ENCODE data around the gene GJC3. TPM values are rescaled to one million over a fixed set of nuclear protein-coding genes. Genes with fewer than 3 reads are reported as not detected.

The GJC3 gene
- total and polyA plus RNA-seq, 2 experiments from 2014 or later = not detected

DNA sequence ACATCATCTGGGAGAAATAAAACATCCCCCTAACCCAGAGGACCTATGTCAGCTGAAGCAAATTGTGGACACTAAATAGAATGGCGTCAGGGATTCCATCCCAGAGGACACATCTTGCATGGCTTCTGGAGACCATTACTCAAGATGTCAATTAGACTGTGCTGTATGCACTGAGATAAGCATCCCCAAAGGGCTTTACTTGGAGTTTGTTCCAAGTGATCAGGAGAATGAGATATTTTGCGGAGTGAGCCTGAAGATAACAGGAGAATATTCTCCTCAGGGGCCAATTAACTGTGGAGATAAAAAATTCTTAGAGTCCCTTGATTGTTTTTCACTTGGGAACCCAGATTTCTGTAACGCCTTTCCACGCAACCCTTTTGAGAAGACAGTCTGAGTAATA lies 48.0 kb downstream of the GJC3 start:
- no peak for DNase-seq (ENCODE audit: low spot score)
- no peaks in the 10 kb centered on the region for H3K27me3 ChIP-seq
- no peaks in the 10 kb centered on the region for H3K9me3 ChIP-seq (ENCODE audit: low read depth)
- H4K20me1 ChIP-seq (ENCODE audit: insufficient read depth, poor library complexity, severe bottlenecking) = no peaks in the 10 kb centered on the region
- H3K27ac ChIP-seq = no peak overlapping the region
- no peak overlapping the region for H2AFZ ChIP-seq
- H3K9me2 ChIP-seq (replicated peaks; ENCODE audit: insufficient read depth) = no peaks in the 10 kb centered on the region
- TF ChIP-seq CTCF (IDR thresholded peaks at IDR 0.05; ENCODE audit: poor library complexity) (no peak), EZH2 (IDR thresholded peaks at IDR 0.05; ENCODE audit: borderline replicate concordance) (no peak), EZH2phosphoT487 (IDR thresholded peaks at IDR 0.05; ENCODE audit: low read depth, severe bottlenecking, unreplicated experiment) (no peak)
- H3K79me2 ChIP-seq = no peaks in the 10 kb centered on the region
- H3K4me1 ChIP-seq (ENCODE audit: insufficient read depth) = no peaks in the 10 kb centered on the region
- H3K4me2 ChIP-seq = no peak overlapping the region
- 85% methylated on average over 4 of the region's 4 CpGs for WGBS (ENCODE audit: low lambda C conversion rate, missing lambda C conversion rate)
- H3K36me3 ChIP-seq (replicated peaks; ENCODE audit: insufficient read depth, low read depth) = no peaks in the 10 kb centered on the region
- no peak overlapping the region for H3K4me3 ChIP-seq

GRCh38 chr7:99876933-99877332 lies 52.5 kb downstream of the GJC3 start, which contains the start of gene OR2AE1:
TSS of gene OR2AE1 (minus strand) at chr7:99877033. CDS start at chr7:99877033, 0 bp downstream.
- TF ChIP-seq EZH2phosphoT487 (IDR thresholded peaks at IDR 0.05; ENCODE audit: low read depth, severe bottlenecking, unreplicated experiment) (no peak), EZH2 (IDR thresholded peaks at IDR 0.05; ENCODE audit: borderline replicate concordance) (no peak), CTCF (IDR thresholded peaks at IDR 0.05; ENCODE audit: poor library complexity) (no peak)
- no peaks in the 10 kb centered on the region for H3K36me3 ChIP-seq (replicated peaks; ENCODE audit: insufficient read depth, low read depth)
- H3K27me3 ChIP-seq = no peaks in the 10 kb centered on the region
- no peaks in the 10 kb centered on the region for H3K4me1 ChIP-seq (ENCODE audit: insufficient read depth)
- no peak within 1 kb of the TSS for H3K4me2 ChIP-seq
- no peaks in the 10 kb centered on the region for H3K9me2 ChIP-seq (replicated peaks; ENCODE audit: insufficient read depth)
- H3K79me2 ChIP-seq = no peaks in the 10 kb centered on the region
- no peaks in the 10 kb centered on the region for H3K9me3 ChIP-seq (ENCODE audit: low read depth)
- H4K20me1 ChIP-seq (ENCODE audit: insufficient read depth, poor library complexity, severe bottlenecking) = no peaks in the 10 kb centered on the region
- H3K4me3 ChIP-seq = no peak within 1 kb of the TSS
- no peak within 1 kb of the TSS for H2AFZ ChIP-seq
- no peak for DNase-seq (ENCODE audit: low spot score)
- H3K27ac ChIP-seq = no peak within 1 kb of the TSS
- 92% methylated on average over 3 of the region's 3 CpGs for WGBS (ENCODE audit: low lambda C conversion rate, missing lambda C conversion rate)

GRCh38 chr7:99876491-99876890 lies 52.9 kb downstream of the GJC3 start:
- WGBS (ENCODE audit: low lambda C conversion rate, missing lambda C conversion rate) = 90% methylated on average over 5 of the region's 5 CpGs
- Histone ChIP-seq H3K9me2 (replicated peaks; ENCODE audit: insufficient read depth) (no peaks in the 10 kb centered on the region), H3K79me2 (no peaks in the 10 kb centered on the region), H3K4me3 (no peak overlapping the region), H3K27ac (no peak overlapping the region), H4K20me1 (ENCODE audit: insufficient read depth, poor library complexity, severe bottlenecking) (no peaks in the 10 kb centered on the region), H2AFZ (no peak overlapping the region), H3K9me3 (ENCODE audit: low read depth) (no peaks in the 10 kb centered on the region), H3K4me2 (no peak overlapping the region), H3K27me3 (no peaks in the 10 kb centered on the region), H3K36me3 (replicated peaks; ENCODE audit: insufficient read depth, low read depth) (no peaks in the 10 kb centered on the region), H3K4me1 (ENCODE audit: insufficient read depth) (no peaks in the 10 kb centered on the region)
- no peak for TF ChIP-seq EZH2 (IDR thresholded peaks at IDR 0.05; ENCODE audit: borderline replicate concordance)
- TF ChIP-seq EZH2phosphoT487 (IDR thresholded peaks at IDR 0.05; ENCODE audit: low read depth, severe bottlenecking, unreplicated experiment) = no peak
- TF ChIP-seq CTCF (IDR thresholded peaks at IDR 0.05; ENCODE audit: poor library complexity) = no peak
- no peak for DNase-seq (ENCODE audit: low spot score)

Small RNA genes lying within 50 kb of the gene (small RNA-seq; reads per million reads assigned to genes)
- not detected for gene RF00019
- gene RF00561 = not detected

Other genes with a start within 250 kb of the GJC3 start
- gene CYP3A5, start 249.6 kb downstream of the GJC3 start, total RNA-seq = 279 and 345 TPM in 2 replicates
- 194 and 228 TPM in 2 replicates for gene CYP3A5, start 249.6 kb downstream of the GJC3 start, polyA plus RNA-seq
- 770 and 803 TPM in 2 replicates for gene CYP3A7, start 194.4 kb downstream of the GJC3 start, total RNA-seq
- gene CYP3A7, start 194.4 kb downstream of the GJC3 start, polyA plus RNA-seq = 311 and 444 TPM in 2 replicates
- gene CYP3A4, start 145.4 kb downstream of the GJC3 start, total RNA-seq = 29.8 and 43.4 TPM in 2 replicates
- 25.6 and 42.2 TPM in 2 replicates for gene CYP3A4, start 145.4 kb downstream of the GJC3 start, polyA plus RNA-seq
- 0.88 and 1.8 TPM in 2 replicates for gene CYP3A43, start 101.6 kb downstream of the GJC3 start, total RNA-seq
- 1.7 and 1.8 TPM in 2 replicates for gene CYP3A43, start 101.6 kb downstream of the GJC3 start, polyA plus RNA-seq
- not detected in 2 replicates for gene OR2AE1, start 52.6 kb downstream of the GJC3 start, total RNA-seq
- gene OR2AE1, start 52.6 kb downstream of the GJC3 start, polyA plus RNA-seq = not detected in 2 replicates
- 2.7 and 4.0 TPM in 2 replicates for gene TRIM4, start 10.1 kb downstream of the GJC3 start, total RNA-seq
- gene TRIM4, start 10.1 kb downstream of the GJC3 start, polyA plus RNA-seq = 1.4 and 1.5 TPM in 2 replicates
- 46.1 and 52.6 TPM in 2 replicates for gene AZGP1, start 46.4 kb upstream of the GJC3 start, total RNA-seq
- gene AZGP1, start 46.4 kb upstream of the GJC3 start, polyA plus RNA-seq = 44.3 and 73.6 TPM in 2 replicates
- 41.1 and 44.0 TPM in 2 replicates for gene ZKSCAN1, start 86.0 kb upstream of the GJC3 start, total RNA-seq
- gene ZKSCAN1, start 86.0 kb upstream of the GJC3 start, polyA plus RNA-seq = 27.0 and 29.2 TPM in 2 replicates
- gene ZSCAN21, start 120.2 kb upstream of the GJC3 start, total RNA-seq = 9.6 and 10.9 TPM in 2 replicates
- 11.7 and 12.8 TPM in 2 replicates for gene ZSCAN21, start 120.2 kb upstream of the GJC3 start, polyA plus RNA-seq
- gene ZNF3, start 152.1 kb upstream of the GJC3 start, total RNA-seq = 30.1 and 35.6 TPM in 2 replicates
- 20.7 and 28.3 TPM in 2 replicates for gene ZNF3, start 152.1 kb upstream of the GJC3 start, polyA plus RNA-seq
- 41.9 and 53.7 TPM in 2 replicates for gene COPS6, start 159.3 kb upstream of the GJC3 start, total RNA-seq
- gene COPS6, start 159.3 kb upstream of the GJC3 start, polyA plus RNA-seq = 161 and 163 TPM in 2 replicates
- gene MCM7, start 171.8 kb upstream of the GJC3 start, total RNA-seq = 39.0 and 42.1 TPM in 2 replicates
- gene MCM7, start 171.8 kb upstream of the GJC3 start, polyA plus RNA-seq = 49.3 and 57.5 TPM in 2 replicates
- 13.0 and 22.8 TPM in 2 replicates for gene AP4M1, start 172.0 kb upstream of the GJC3 start, total RNA-seq
- gene AP4M1, start 172.0 kb upstream of the GJC3 start, polyA plus RNA-seq = 17.4 and 22.0 TPM in 2 replicates
- 13.3 and 29.2 TPM in 2 replicates for gene TAF6, start 189.7 kb upstream of the GJC3 start, total RNA-seq
- 44.2 and 44.3 TPM in 2 replicates for gene TAF6, start 189.7 kb upstream of the GJC3 start, polyA plus RNA-seq
- gene CNPY4, start 190.0 kb upstream of the GJC3 start, total RNA-seq = 19.5 and 28.1 TPM in 2 replicates
- gene CNPY4, start 190.0 kb upstream of the GJC3 start, polyA plus RNA-seq = 21.3 and 27.4 TPM in 2 replicates
- gene MBLAC1, start 197.3 kb upstream of the GJC3 start, total RNA-seq = 2.7 and 3.2 TPM in 2 replicates
- gene MBLAC1, start 197.3 kb upstream of the GJC3 start, polyA plus RNA-seq = 3.7 and 4.5 TPM in 2 replicates
- 80.1 and 90.5 TPM in 2 replicates for gene LAMTOR4, start 219.3 kb upstream of the GJC3 start, total RNA-seq
- 198 and 228 TPM in 2 replicates for gene LAMTOR4, start 219.3 kb upstream of the GJC3 start, polyA plus RNA-seq
- gene TRAPPC14, start 229.1 kb upstream of the GJC3 start, total RNA-seq = 7.7 and 14.7 TPM in 2 replicates
- 18.5 and 22.3 TPM in 2 replicates for gene TRAPPC14, start 229.1 kb upstream of the GJC3 start, polyA plus RNA-seq
- gene GAL3ST4, start 239.0 kb upstream of the GJC3 start, total RNA-seq = 0.73 and 2.6 TPM in 2 replicates
- gene GAL3ST4, start 239.0 kb upstream of the GJC3 start, polyA plus RNA-seq = 3.3 and 4.3 TPM in 2 replicates
- gene GPC2, start 247.8 kb upstream of the GJC3 start, total RNA-seq = 2.0 and 5.3 TPM in 2 replicates
- gene GPC2, start 247.8 kb upstream of the GJC3 start, polyA plus RNA-seq = 3.2 and 4.1 TPM in 2 replicates
- 0.20 and 1.0 TPM in 2 replicates for gene STAG3, start 248.3 kb upstream of the GJC3 start, total RNA-seq
- gene STAG3, start 248.3 kb upstream of the GJC3 start, polyA plus RNA-seq = 3.4 and 4.8 TPM in 2 replicates

Measured in hepatocyte (in vitro differentiated cells).